LNCaP clone FGC (cell line): ENCODE results near the gene CSH1.
"Not testable (repeated sequence)": the region's sequence is repeated elsewhere in the genome, so short reads cannot be mapped to it uniquely, and the experiment has no call there.

Experiments
- DNase-seq: peaks from one replicate; pipeline ENCODE4 v3.0.0-alpha.2; 2011; ENCODE audit warnings: low read depth
- H3K4me3 ChIP-seq: 2 replicates; pipeline ENCODE4 v1.5.1; 2011; ENCODE audit warnings: mild to moderate bottlenecking, low read depth, low read length, control low read depth
- CTCF ChIP-seq: IDR thresholded peaks from 2 replicates; pipeline ENCODE4 v1.5.1; 2012; ENCODE audit warnings: mild to moderate bottlenecking; ENCODE audit not compliant: control insufficient read depth, insufficient read depth; ENCODE audit errors: extremely low read depth

Gene CSH1

GRCh38 chr17:63881935-63882601 lies 14.3 kb downstream of the CSH1 start, which contains the start of gene GH2:
GH2 (minus strand) TSS chr17:63881944; CDS start chr17:63881801, 143 bp downstream.
- peak; percentile 75 for TF ChIP-seq CTCF
- DNase-seq: no peak
- no peak within 1 kb of the TSS for H3K4me3 ChIP-seq

GRCh38 chr17:63881337-63881736 lies 15.0 kb downstream of the CSH1 start:
- DNase-seq, H3K4me3 ChIP-seq: not testable (repeated sequence)
- TF ChIP-seq CTCF: peak; percentile 13; the same call in 1 of the 2 replicates

GRCh38 chr17:63880706-63881105 lies 15.7 kb downstream of the CSH1 start:
- no peak for TF ChIP-seq CTCF
- H3K4me3 ChIP-seq: no peak overlapping the region

GRCh38 chr17:63878413-63878812 lies 18.0 kb downstream of the CSH1 start:
- H3K4me3 ChIP-seq, DNase-seq: not testable (repeated sequence)

More at GRCh38 chr17:63880706-63881105, 15.7 kb downstream of the CSH1 start:
- no peak for DNase-seq

- not testable (repeated sequence) for DNase-seq
Measured at GRCh38 chr17:63874693-63875092, 21.7 kb downstream of the CSH1 start.

GRCh38 chr17:63874061-63874626 lies 22.2 kb downstream of the CSH1 start:
- DNase-seq, H3K4me3 ChIP-seq: not testable (repeated sequence)

More at GRCh38 chr17:63874693-63875092, 21.7 kb downstream of the CSH1 start:
- H3K4me3 ChIP-seq: not testable (repeated sequence)

- DNase-seq: not testable (repeated sequence)
Measured at GRCh38 chr17:63873577-63873976, 22.8 kb downstream of the CSH1 start, which contains the start of gene CSH2. CSH2 (minus strand) TSS chr17:63873677; CDS start chr17:63873614, 63 bp downstream.

GRCh38 chr17:63871646-63872365 lies 24.6 kb downstream of the CSH1 start:
- not testable (repeated sequence) for DNase-seq, H3K4me3 ChIP-seq

More at GRCh38 chr17:63873577-63873976, 22.8 kb downstream of the CSH1 start, which contains the start of gene CSH2:
- H3K4me3 ChIP-seq: not testable (repeated sequence)

- H3K4me3 ChIP-seq, DNase-seq: not testable (repeated sequence)
Measured at GRCh38 chr17:63870292-63870665, 26.1 kb downstream of the CSH1 start.

- not testable (repeated sequence) for H3K4me3 ChIP-seq, DNase-seq
Measured at GRCh38 chr17:63869491-63870291, 26.7 kb downstream of the CSH1 start.
